MM.1S (cell line): ENCODE measurements around the gene SUPT3H.

Source experiments
- EZH2 ChIP-seq: fragments of 300-600 bp; sonication (generic); optimal IDR thresholded peaks from 2 replicates; pipeline ENCODE3; 2017; ENCODE audit warnings: low read depth, mild to moderate bottlenecking, antibody characterized with exemption, low read length, mixed read lengths
- TF ChIP-seq, protein P1 (sequence below): fragments of 300-600 bp; sonication (generic); IDR thresholded peaks from 2 replicates; pipeline ENCODE4 v1.5.1; 2016; ENCODE audit warnings: antibody characterized with exemption, low read length, mixed read lengths

DNA sequence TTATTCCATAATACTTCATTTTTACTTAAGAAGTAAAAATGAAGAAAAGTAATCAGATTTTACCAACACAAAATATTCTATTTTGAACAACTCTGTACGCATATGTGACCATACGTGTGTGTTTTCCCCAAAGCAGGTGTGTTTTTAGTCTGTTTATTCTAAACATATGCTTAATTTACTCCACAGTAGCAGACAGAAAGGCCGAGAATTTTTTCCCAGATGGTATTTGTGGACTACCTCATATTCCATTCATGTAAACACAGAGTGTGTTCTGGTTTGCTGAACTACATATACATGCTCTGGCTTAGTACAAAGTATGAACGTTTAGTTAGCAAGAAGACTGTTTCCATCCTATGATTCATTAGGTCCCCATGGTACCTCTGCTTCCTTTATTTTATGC is 282.9 kb downstream of the SUPT3H start:
- no peak for TF ChIP-seq EZH2
- TF ChIP-seq, protein P1, sequence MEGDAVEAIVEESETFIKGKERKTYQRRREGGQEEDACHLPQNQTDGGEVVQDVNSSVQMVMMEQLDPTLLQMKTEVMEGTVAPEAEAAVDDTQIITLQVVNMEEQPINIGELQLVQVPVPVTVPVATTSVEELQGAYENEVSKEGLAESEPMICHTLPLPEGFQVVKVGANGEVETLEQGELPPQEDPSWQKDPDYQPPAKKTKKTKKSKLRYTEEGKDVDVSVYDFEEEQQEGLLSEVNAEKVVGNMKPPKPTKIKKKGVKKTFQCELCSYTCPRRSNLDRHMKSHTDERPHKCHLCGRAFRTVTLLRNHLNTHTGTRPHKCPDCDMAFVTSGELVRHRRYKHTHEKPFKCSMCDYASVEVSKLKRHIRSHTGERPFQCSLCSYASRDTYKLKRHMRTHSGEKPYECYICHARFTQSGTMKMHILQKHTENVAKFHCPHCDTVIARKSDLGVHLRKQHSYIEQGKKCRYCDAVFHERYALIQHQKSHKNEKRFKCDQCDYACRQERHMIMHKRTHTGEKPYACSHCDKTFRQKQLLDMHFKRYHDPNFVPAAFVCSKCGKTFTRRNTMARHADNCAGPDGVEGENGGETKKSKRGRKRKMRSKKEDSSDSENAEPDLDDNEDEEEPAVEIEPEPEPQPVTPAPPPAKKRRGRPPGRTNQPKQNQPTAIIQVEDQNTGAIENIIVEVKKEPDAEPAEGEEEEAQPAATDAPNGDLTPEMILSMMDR = no peak
